Neuronal stem cell (in vitro differentiated cells): ENCODE measurements around the gene LRPAP1.
A peak's percentile ranks its signal among the peaks of the same experiment; 100 is the strongest.

Experiments
- DNase-seq: peaks from one replicate; pipeline ENCODE4 v3.0.0-alpha.2; 2013; ENCODE audit warnings: low spot score
- H2AFZ ChIP-seq: one replicate; pipeline ENCODE4 v1.6.1; 2013; ENCODE audit warnings: mild to moderate bottlenecking, low read length, inconsistent platforms
- H2AK5ac ChIP-seq: 2 replicates; pipeline ENCODE4 v1.6.1; 2013; ENCODE audit warnings: low read depth, mild to moderate bottlenecking, inconsistent platforms, low read length, moderate library complexity, mixed read lengths
- H2BK120ac ChIP-seq: 2 replicates; pipeline ENCODE4 v1.6.1; 2013; ENCODE audit warnings: low read depth, mild to moderate bottlenecking, inconsistent platforms, low read length, moderate library complexity, mixed read lengths
- H2BK12ac ChIP-seq: one replicate; pipeline ENCODE4 v1.6.1; 2013; ENCODE audit warnings: low read length, inconsistent platforms
- H2BK15ac ChIP-seq: 2 replicates; pipeline ENCODE4 v1.6.1; 2013; ENCODE audit warnings: mild to moderate bottlenecking, low read length, inconsistent platforms, mixed read lengths
- H2BK5ac ChIP-seq: one replicate; pipeline ENCODE4 v1.6.1; 2013; ENCODE audit warnings: inconsistent platforms, mild to moderate bottlenecking, low read length, moderate library complexity
- H3K14ac ChIP-seq: one replicate; pipeline ENCODE4 v1.6.1; 2013; ENCODE audit warnings: low read length, inconsistent platforms
- H3K18ac ChIP-seq: 2 replicates; pipeline ENCODE4 v1.6.1; 2013; ENCODE audit warnings: low read length, inconsistent platforms
- H3K23ac ChIP-seq: 2 replicates; pipeline ENCODE4 v1.6.1; 2013; ENCODE audit warnings: low read depth, mild to moderate bottlenecking, mixed read lengths, low read length, inconsistent platforms; ENCODE audit not compliant: poor library complexity
- H3K27ac ChIP-seq: replicated peaks from 3 replicates; pipeline ENCODE4 v1.5.1; 2013; ENCODE audit warnings: low read length, inconsistent platforms
- H3K27me3 ChIP-seq, 3 experiments: 2 replicates each; pipeline ENCODE4 v1.6.1; 2013; ENCODE audit warnings: low read length in 3 of 3, mild to moderate bottlenecking in 2 of 3, inconsistent platforms in 1 of 3, low read depth in 1 of 3, mixed read lengths in 1 of 3, moderate library complexity in 1 of 3; ENCODE audit not compliant: control insufficient read depth in 3 of 3, insufficient read depth in 3 of 3
- H3K36me3 ChIP-seq, 2 donors: replicated peaks in 1 of 2; 2 replicates each; pipeline ENCODE4 v1.6.1; 2013; ENCODE audit warnings: low read length in 2 of 2; ENCODE audit not compliant: control insufficient read depth in 2 of 2, insufficient read depth in 2 of 2
- H3K4ac ChIP-seq: 2 replicates; pipeline ENCODE4 v1.6.1; 2013; ENCODE audit warnings: inconsistent platforms, mild to moderate bottlenecking, low read length, moderate library complexity
- H3K4me1 ChIP-seq, 2 donors: 1 replicate in 1 of 2; 2 replicates in 1 of 2; pipeline ENCODE4 v1.6.1; 2013; ENCODE audit warnings: low read length in 2 of 2, low read depth in 1 of 2; ENCODE audit not compliant: control insufficient read depth in 2 of 2, insufficient read depth in 1 of 2
- H3K4me2 ChIP-seq: one replicate; pipeline ENCODE4 v1.6.1; 2013; ENCODE audit warnings: mild to moderate bottlenecking, low read length, inconsistent platforms; ENCODE audit not compliant: insufficient read depth, poor library complexity, severe bottlenecking
- H3K4me3 ChIP-seq, 2 donors: 2 replicates each; pipeline ENCODE4 v1.5.1; 2013; ENCODE audit warnings: low read length in 2 of 2, mild to moderate bottlenecking in 2 of 2, inconsistent platforms in 1 of 2, moderate library complexity in 1 of 2
- H3K79me1 ChIP-seq: one replicate; pipeline ENCODE4 v1.6.1; 2013; ENCODE audit warnings: low read depth, mild to moderate bottlenecking, inconsistent platforms, low read length, moderate library complexity
- H3K9ac ChIP-seq: one replicate; pipeline ENCODE4 v1.6.1; 2013; ENCODE audit warnings: mild to moderate bottlenecking, low read depth, low read length, inconsistent platforms; ENCODE audit not compliant: poor library complexity
- H3K9me3 ChIP-seq, 2 donors: replicated peaks in 1 of 2; 2 replicates each; pipeline versions ENCODE3 to v1.6.1; 2013; ENCODE audit warnings: low read length in 2 of 2, mild to moderate bottlenecking in 2 of 2, inconsistent platforms in 1 of 2, low read depth in 1 of 2, mixed read lengths in 1 of 2, moderate library complexity in 1 of 2; ENCODE audit not compliant: control insufficient read depth in 2 of 2, insufficient read depth in 1 of 2
- H4K8ac ChIP-seq: one replicate; pipeline ENCODE4 v1.6.1; 2013; ENCODE audit warnings: low read depth, mild to moderate bottlenecking, inconsistent platforms, low read length, moderate library complexity
- H4K91ac ChIP-seq: one replicate; pipeline ENCODE4 v1.6.1; 2013; ENCODE audit warnings: low read length, low read depth, mild to moderate bottlenecking, inconsistent platforms; ENCODE audit not compliant: poor library complexity
- WGBS, 2 donors: extraction: QIAGEN DNeasy Blood & Tissue Kit; methylation state at CpG; one replicate each; pipeline ENCODE4 v1.1.7; 2013; ENCODE audit warnings: missing lambda C conversion rate in 2 of 2, mixed read lengths in 1 of 2; ENCODE audit not compliant: insufficient read length in 2 of 2, insufficient replicate concordance in 1 of 2; ENCODE audit errors: extremely low coverage in 2 of 2; 5-methylcytosine and 5-hydroxymethylcytosine counted together

LRPAP1 gene

DNA sequence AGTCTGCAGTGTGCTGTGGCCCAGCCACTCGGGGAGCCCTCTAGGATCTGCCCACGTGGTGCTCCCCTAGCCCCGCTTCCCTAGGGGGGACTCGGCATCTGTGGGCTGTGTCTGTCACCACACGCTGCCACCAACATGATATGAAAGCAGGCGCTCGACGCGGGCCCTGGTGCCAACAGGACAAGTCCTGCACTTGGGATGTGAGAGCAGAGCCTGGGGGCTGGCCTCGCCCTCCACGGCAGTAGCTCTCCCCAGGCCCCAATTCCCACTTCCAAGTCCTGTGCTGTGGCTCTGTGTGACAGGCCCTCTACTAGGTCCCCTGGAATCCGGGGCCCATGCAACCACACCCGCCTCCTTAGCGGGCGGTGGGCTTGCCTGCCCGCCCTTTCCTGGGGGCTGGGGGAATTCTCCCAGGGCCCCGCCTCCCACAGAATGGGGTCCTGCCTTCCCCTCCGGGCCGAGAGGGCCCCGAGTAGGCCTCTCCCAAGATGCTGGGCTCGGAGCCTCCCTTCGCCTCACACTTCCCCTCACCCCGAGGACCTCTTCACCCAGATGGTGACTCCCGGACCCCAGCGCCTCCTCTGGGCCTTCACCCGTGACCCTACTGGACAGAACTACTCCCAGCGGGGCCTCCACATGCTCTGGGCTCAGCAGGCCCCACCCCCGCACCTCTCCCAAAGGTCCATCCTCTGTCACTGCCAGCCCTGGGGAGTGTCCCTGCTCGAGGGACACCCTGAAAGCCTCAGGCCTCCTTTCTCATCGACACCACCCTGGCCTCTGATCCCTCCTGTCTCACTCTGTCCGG is 11.2 kb downstream of the LRPAP1 start:
- H3K4ac ChIP-seq = no peak overlapping the region
- peaks cover 13% of the 10 kb centered on the region for H3K79me1 ChIP-seq
- peaks cover 0 to 1% of the 10 kb centered on the region in 2 donors for H3K4me1 ChIP-seq
- no peak overlapping the region for H3K23ac ChIP-seq
- H3K9me3 ChIP-seq = no peaks in the 10 kb centered on the region
- H3K18ac ChIP-seq = no peak overlapping the region
- H3K27ac ChIP-seq = no peak overlapping the region
- DNase-seq = no peak
- no peak overlapping the region for H2BK15ac ChIP-seq
- H2BK120ac ChIP-seq = no peak overlapping the region
- peaks cover 62 to 96% of the 10 kb centered on the region in 2 donors for H3K36me3 ChIP-seq
- H2AK5ac ChIP-seq = no peak overlapping the region
- H3K4me2 ChIP-seq = no peak overlapping the region
- H2BK12ac ChIP-seq = no peak overlapping the region
- H3K27me3 ChIP-seq = no peaks in the 10 kb centered on the region
- H2AFZ ChIP-seq = no peak overlapping the region
- H2BK5ac ChIP-seq = peak overlapping the region; percentile 39
- no CpG with 5 or more reads among the region's 31 CpGs for WGBS, 2 donors
- no peak overlapping the region for H4K8ac ChIP-seq
- no peak overlapping the region for H3K9ac ChIP-seq
- no peak overlapping the region for H3K14ac ChIP-seq
- no peak overlapping the region for H3K4me3 ChIP-seq
- H4K91ac ChIP-seq = no peak overlapping the region

DNA sequence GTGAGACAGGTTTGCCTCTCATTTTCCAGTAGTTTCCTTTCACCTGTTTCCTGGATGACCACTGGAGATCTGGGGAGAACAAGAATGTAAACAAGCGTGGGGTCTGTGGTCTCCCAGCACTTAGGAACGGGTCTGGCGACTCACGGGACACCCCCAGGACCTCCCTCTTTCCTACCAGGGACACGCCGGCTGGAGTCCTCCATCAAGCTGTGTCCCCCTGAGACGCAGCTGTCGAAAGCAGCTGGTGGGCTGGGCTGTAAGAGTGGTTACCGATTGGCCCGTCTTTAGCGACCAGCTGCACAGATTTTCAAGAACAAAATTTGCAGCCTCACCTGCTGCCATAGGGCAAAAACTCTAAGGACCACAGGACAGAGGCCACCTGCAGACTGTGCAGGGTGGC is 11.9 kb downstream of the LRPAP1 start:
- WGBS, 2 donors = no CpG with 5 or more reads among the region's 11 CpGs

DNA sequence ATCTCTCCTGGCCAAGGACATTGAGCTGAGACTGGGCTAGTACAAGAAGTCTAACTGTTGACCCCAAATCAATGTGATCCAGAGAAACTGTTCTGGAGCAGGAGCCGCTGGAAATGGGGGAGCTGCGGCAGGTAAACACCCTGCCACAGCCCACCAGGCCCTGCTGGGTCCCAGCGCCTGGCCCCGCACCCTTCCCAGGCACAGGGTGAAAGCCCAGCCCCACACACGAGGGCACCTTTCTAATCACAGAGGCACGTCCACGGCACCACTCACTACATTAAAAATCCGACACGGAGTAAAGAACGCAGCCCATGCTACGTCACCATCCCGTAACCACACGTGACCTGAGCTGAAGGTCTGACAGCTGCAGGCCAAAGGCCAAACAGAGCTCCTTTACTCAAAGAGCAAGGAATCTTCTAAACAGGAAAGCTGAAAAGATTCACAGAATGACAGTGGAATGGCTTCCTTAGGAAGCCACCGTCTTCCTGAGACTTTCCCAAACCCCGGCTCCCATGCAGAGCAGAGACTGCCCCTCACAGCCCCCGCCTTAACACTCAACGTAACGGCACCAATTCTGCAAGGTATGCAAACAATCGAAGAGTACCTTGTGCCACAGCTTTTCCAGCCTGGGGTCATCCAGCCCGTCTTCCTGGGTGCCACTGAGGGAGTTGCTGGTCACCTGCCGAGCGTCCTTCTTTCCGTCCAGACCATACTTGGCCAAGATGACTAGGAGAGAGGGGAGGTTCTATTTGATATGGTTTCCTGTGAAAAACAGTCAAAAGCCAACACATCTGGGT is 12.6 kb downstream of the LRPAP1 start:
- H3K9me3 ChIP-seq = no peaks in the 10 kb centered on the region
- H3K79me1 ChIP-seq = peaks cover 13% of the 10 kb centered on the region
- H3K14ac ChIP-seq = no peak overlapping the region
- no peak overlapping the region for H2BK120ac ChIP-seq
- no peaks in the 10 kb centered on the region for H3K4me1 ChIP-seq
- no peaks in the 10 kb centered on the region for H3K27me3 ChIP-seq
- H2AK5ac ChIP-seq = no peak overlapping the region
- WGBS, 2 donors = no CpG with 5 or more reads among the region's 23 CpGs
- H3K18ac ChIP-seq = no peak overlapping the region
- no peak overlapping the region for H2BK12ac ChIP-seq
- DNase-seq = no peak
- H3K9ac ChIP-seq = no peak overlapping the region
- H3K36me3 ChIP-seq = peaks cover 64 to 96% of the 10 kb centered on the region in 2 donors
- no peak overlapping the region for H2AFZ ChIP-seq
- H2BK5ac ChIP-seq = peak overlapping the region; percentile 75
- H3K27ac ChIP-seq = no peak overlapping the region
- no peak overlapping the region for H3K4ac ChIP-seq
- no peak overlapping the region for H3K4me2 ChIP-seq
- no peak overlapping the region for H2BK15ac ChIP-seq
- H3K23ac ChIP-seq = no peak overlapping the region
- H4K91ac ChIP-seq = no peak overlapping the region
- no peak overlapping the region for H4K8ac ChIP-seq
- peak overlapping the region in 1 of 2 donors; percentile 8 for H3K4me3 ChIP-seq

More for the DNA sequence above, 11.9 kb downstream of the LRPAP1 start:
- Histone ChIP-seq H3K4ac (no peak overlapping the region), H3K18ac (no peak overlapping the region), H2AK5ac (no peak overlapping the region), H4K91ac (no peak overlapping the region), H3K23ac (no peak overlapping the region), H2BK120ac (no peak overlapping the region), H3K4me2 (no peak overlapping the region), H3K4me1 (no peaks in the 10 kb centered on the region), H3K27ac (no peak overlapping the region), H2BK15ac (no peak overlapping the region), H3K36me3 (peaks cover 65 to 96% of the 10 kb centered on the region in 2 donors), H4K8ac (no peak overlapping the region), H2BK12ac (no peak overlapping the region), H3K27me3 (no peaks in the 10 kb centered on the region), H3K4me3 (no peak overlapping the region), H3K14ac (no peak overlapping the region), H3K9me3 (no peaks in the 10 kb centered on the region), H3K79me1 (peaks cover 13% of the 10 kb centered on the region), H2BK5ac (peak overlapping the region; percentile 39), H2AFZ (no peak overlapping the region), H3K9ac (no peak overlapping the region)
- DNase-seq = no peak

DNA sequence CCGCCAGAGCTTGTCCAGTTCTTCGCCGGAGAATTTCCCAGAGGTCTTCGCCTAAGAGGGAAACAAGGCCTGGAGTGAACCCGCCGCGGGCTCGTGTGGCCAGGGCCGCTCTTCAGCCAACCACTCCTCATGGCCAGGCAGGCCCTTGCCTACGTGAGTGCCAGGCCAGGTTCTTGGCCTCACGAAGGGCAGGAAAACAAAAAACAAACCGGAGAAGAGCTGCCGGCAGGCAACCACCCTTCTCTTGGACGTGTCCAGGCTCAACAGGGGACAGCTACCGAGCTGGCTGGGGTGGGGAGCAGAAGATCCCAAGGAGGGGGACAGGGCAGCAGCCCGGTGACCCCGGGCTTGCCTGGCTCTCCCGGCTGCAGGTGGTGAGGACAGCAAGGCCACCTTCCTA is 13.3 kb downstream of the LRPAP1 start:
- no peak overlapping the region for H4K91ac ChIP-seq
- H3K9ac ChIP-seq = no peak overlapping the region
- H3K4me1 ChIP-seq = no peaks in the 10 kb centered on the region
- no peak overlapping the region for H2AK5ac ChIP-seq
- no peak overlapping the region for H3K23ac ChIP-seq
- no peaks in the 10 kb centered on the region for H3K27me3 ChIP-seq
- no peak overlapping the region for H4K8ac ChIP-seq
- H2AFZ ChIP-seq = no peak overlapping the region
- H2BK12ac ChIP-seq = no peak overlapping the region
- no peak overlapping the region for H3K4me2 ChIP-seq
- peak overlapping the region; percentile 75 for H2BK5ac ChIP-seq
- H3K79me1 ChIP-seq = peaks cover 13% of the 10 kb centered on the region
- WGBS, 2 donors = no CpG with 5 or more reads among the region's 18 CpGs
- no peaks in the 10 kb centered on the region for H3K9me3 ChIP-seq
- H3K27ac ChIP-seq = no peak overlapping the region
- no peak overlapping the region for H2BK15ac ChIP-seq
- no peak overlapping the region for H3K14ac ChIP-seq
- DNase-seq = no peak
- no peak overlapping the region for H3K18ac ChIP-seq
- H3K36me3 ChIP-seq = peaks cover 64 to 96% of the 10 kb centered on the region in 2 donors
- H3K4ac ChIP-seq = no peak overlapping the region
- no peak overlapping the region for H3K4me3 ChIP-seq
- no peak overlapping the region for H2BK120ac ChIP-seq
